HCT116 (cell line): ENCODE results near the gene C5orf46. TPM values are rescaled to one million over a fixed set of nuclear protein-coding genes. Genes with fewer than 3 reads are reported as not detected.

Experiments
- ATAC-seq: fragments of 200-7000 bp; cut with Tn5 transposase; 2 replicates; pipeline ENCODE4 v1.9.1; 2020; ENCODE audit warnings: mild to moderate bottlenecking, moderate library complexity
- BruUV-seq: library from RNA; stranded (reverse); fragments of 400-500 nt; replicated peaks from 2 replicates; lab custom pipeline; 2021; lab: Mats Ljungman, UMichigan
- CTCF ChIA-PET: fragments of 300-600 bp; sonication (Branson Sonifier 250); formaldehyde crosslinking; loops from one replicate; lab custom pipeline; 2021; ENCODE audit warnings: antibody characterized with exemption; lab: Charles Lee
- POLR2A ChIA-PET: fragments of 300-600, 350-600 bp; sonication (Branson Sonifier 250); formaldehyde crosslinking; loops from one replicate; lab custom pipeline; 2021; ENCODE audit warnings: antibody characterized with exemption; lab: Charles Lee
- RAD21 ChIA-PET, 2 experiments: fragments of 300-600 bp; sonication (Branson Sonifier 250); formaldehyde crosslinking; loops; one replicate each; lab custom pipeline; 2023; ENCODE audit warnings: low total read pairs in 2 of 2; ENCODE audit not compliant: uncharacterized antibody in 2 of 2, unreplicated experiment in 2 of 2, low non-redundant PET in 1 of 2; lab: Charles Lee
- DNase-seq: peaks from one replicate; pipeline ENCODE4 v3.0.0-alpha.2; 2010; ENCODE audit warnings: low read depth, low spot score
- H2AFZ ChIP-seq: fragments of 200-600 bp; shearing (Covaris generic), sonication (generic); 2 replicates; pipeline ENCODE4 v1.6.1; 2017; ENCODE audit warnings: low read depth, mixed run types, mixed read lengths, antibody characterized with exemption, low read length; ENCODE audit not compliant: poor library complexity, severe bottlenecking
- H3K27ac ChIP-seq: 2 replicates; pipeline ENCODE4 v1.5.1; 2012; ENCODE audit warnings: low read depth, low read length
- H3K27me3 ChIP-seq: fragments of 200-600 bp; sonication (generic); 2 replicates; pipeline ENCODE4 v1.6.1; 2016; ENCODE audit warnings: mixed run types, low read length, mixed read lengths; ENCODE audit not compliant: insufficient read depth
- H3K36me3 ChIP-seq, 2 experiments: fragments of 200-500 bp in 1 of 2; fragments of 200-600 bp in 1 of 2; sonication (Bioruptor generic) in 1 of 2; sonication (generic) in 1 of 2; 2 replicates each; pipeline versions ENCODE4 v1.5.1 to v1.6.1; 2014 to 2016; ENCODE audit warnings: low read length in 2 of 2, inconsistent platforms in 1 of 2, mixed read lengths in 1 of 2, mixed run types in 1 of 2; ENCODE audit not compliant: insufficient read depth in 2 of 2, control insufficient read depth in 1 of 2
- H3K4me1 ChIP-seq, 2 experiments: fragments of 200-600 bp in 1 of 2; sonication (generic) in 1 of 2; 2 replicates each; pipeline versions ENCODE4 v1.5.1 to v1.6.1; 2012 to 2017; ENCODE audit warnings: low read length in 2 of 2, inconsistent platforms in 1 of 2, mild to moderate bottlenecking in 1 of 2, mixed read lengths in 1 of 2, mixed run types in 1 of 2, moderate library complexity in 1 of 2; ENCODE audit not compliant: insufficient read depth in 2 of 2, control insufficient read depth in 1 of 2
- H3K4me2 ChIP-seq: fragments of 200-600 bp; sonication (generic); 2 replicates; pipeline ENCODE4 v1.6.1; 2017; ENCODE audit warnings: mixed run types, low read length, mixed read lengths
- H3K4me3 ChIP-seq, 2 experiments: fragments of 200-600 bp in 1 of 2; sonication (generic) in 1 of 2; replicated peaks in 1 of 2; 2 replicates each; pipeline ENCODE4 v1.5.1; 2011 to 2016; ENCODE audit warnings: low read length in 2 of 2, control low read depth in 1 of 2, low read depth in 1 of 2, mild to moderate bottlenecking in 1 of 2, mixed read lengths in 1 of 2, mixed run types in 1 of 2
- H3K79me2 ChIP-seq: fragments of 200-600 bp; sonication (generic); 2 replicates; pipeline ENCODE4 v1.6.1; 2017; ENCODE audit warnings: mild to moderate bottlenecking, mixed run types, low read length, moderate library complexity, mixed read lengths; ENCODE audit not compliant: insufficient read depth
- H3K9ac ChIP-seq: fragments of 200-600 bp; sonication (generic); 2 replicates; pipeline ENCODE4 v1.6.1; 2016; ENCODE audit warnings: low read length, mixed read lengths
- H3K9me2 ChIP-seq: fragments of 200-600 bp; sonication (generic), shearing (Covaris generic); 2 replicates; pipeline ENCODE4 v1.6.1; 2017; ENCODE audit warnings: mixed run types, mild to moderate bottlenecking, moderate library complexity; ENCODE audit not compliant: insufficient read depth
- H3K9me3 ChIP-seq, 2 experiments: fragments of 200-500 bp in 1 of 2; fragments of 200-600 bp in 1 of 2; sonication (Bioruptor generic) in 1 of 2; sonication (generic) in 1 of 2; 2 replicates each; pipeline ENCODE4 v1.6.1; 2014 to 2017; ENCODE audit warnings: low read length in 2 of 2, mixed read lengths in 2 of 2, inconsistent platforms in 1 of 2, low read depth in 1 of 2, mild to moderate bottlenecking in 1 of 2, mixed run types in 1 of 2, moderate library complexity in 1 of 2; ENCODE audit not compliant: control insufficient read depth in 1 of 2, insufficient read depth in 1 of 2
- H4K20me1 ChIP-seq: fragments of 200-600 bp; sonication (generic), shearing (Covaris generic); 2 replicates; pipeline ENCODE4 v1.6.1; 2017; ENCODE audit warnings: mixed run types, mild to moderate bottlenecking, moderate library complexity; ENCODE audit not compliant: insufficient read depth
- CBX3 ChIP-seq: IDR thresholded peaks from 2 replicates; pipeline ENCODE4 v1.6.1; 2012; ENCODE audit warnings: low read depth
- CEBPB ChIP-seq: IDR thresholded peaks from 2 replicates; pipeline ENCODE4 v1.6.1; 2012; ENCODE audit warnings: low read depth
- EGR1 ChIP-seq: IDR thresholded peaks from 2 replicates; pipeline ENCODE4 v1.6.1; 2012; ENCODE audit warnings: low read depth
- ELF1 ChIP-seq: IDR thresholded peaks from 2 replicates; pipeline ENCODE4 v1.6.1; 2012; ENCODE audit warnings: low read depth, borderline replicate concordance
- EZH2 ChIP-seq: fragments of 200-600 bp; sonication (generic); IDR thresholded peaks from 2 replicates; pipeline ENCODE4 v1.6.1; 2017; ENCODE audit warnings: antibody characterized with exemption, mixed run types
- EZH2phosphoT487 ChIP-seq: fragments of 200-600 bp; IDR thresholded peaks from 2 replicates; pipeline ENCODE4 v1.6.1; 2018; ENCODE audit warnings: antibody characterized with exemption, borderline replicate concordance
- FOSL1 ChIP-seq: IDR thresholded peaks from 2 replicates; pipeline ENCODE4 v1.6.1; 2012; ENCODE audit warnings: low read depth
- POLR2A ChIP-seq: IDR thresholded peaks from 2 replicates; pipeline ENCODE4 v1.7.0; 2011; ENCODE audit warnings: borderline replicate concordance; ENCODE audit not compliant: insufficient read depth, insufficient read length; ENCODE audit errors: extremely low read depth
- POLR2AphosphoS5 ChIP-seq: IDR thresholded peaks from 2 replicates; pipeline ENCODE4 v1.6.1; 2011; ENCODE audit warnings: mild to moderate bottlenecking, low read depth, low read length, moderate library complexity
- SIN3A ChIP-seq: IDR thresholded peaks from 2 replicates; pipeline ENCODE4 v1.6.1; 2012; ENCODE audit warnings: low read depth
- SP1 ChIP-seq: IDR thresholded peaks from 2 replicates; pipeline ENCODE4 v1.6.1; 2012; ENCODE audit warnings: low read depth
- SRF ChIP-seq: IDR thresholded peaks from 2 replicates; pipeline ENCODE4 v1.6.1; 2012; ENCODE audit warnings: low read depth
- TCF7L2 ChIP-seq: IDR thresholded peaks from 2 replicates; pipeline ENCODE4 v1.7.0; 2011; ENCODE audit warnings: borderline replicate concordance, inconsistent platforms; ENCODE audit not compliant: insufficient read depth, insufficient read length; ENCODE audit errors: extremely low read depth
- YY1 ChIP-seq: IDR thresholded peaks from 2 replicates; pipeline ENCODE4 v1.6.1; 2011; ENCODE audit warnings: low read length, low read depth, moderate library complexity, mild to moderate bottlenecking; ENCODE audit not compliant: insufficient replicate concordance; ENCODE audit errors: extremely low read depth
- ZFX ChIP-seq: fragments of 450-650 bp; IDR thresholded peaks from 2 replicates; pipeline ENCODE4 v1.6.1; 2017
- ZNF274 ChIP-seq: fragments of 200-500 bp; sonication (Bioruptor generic); IDR thresholded peaks from 2 replicates; pipeline ENCODE4 v1.6.1; 2014; ENCODE audit warnings: mild to moderate bottlenecking, low read depth, low read length, inconsistent platforms
- intact Hi-C: fragments of 100-400 bp; cut with micrococcal nuclease; formaldehyde crosslinking; loops from 2 replicates; pipeline ENCODE4 v1.10.0; 2022
- total RNA-seq: library from RNA; stranded (reverse); gene quantifications from one replicate; pipeline ENCODE4 v1.2.1, GENCODE V29; 2021; ENCODE audit not compliant: unreplicated experiment
- TF ChIP-seq, protein P1 (sequence below): IDR thresholded peaks from 2 replicates; pipeline ENCODE4 v1.6.1; 2011; ENCODE audit warnings: mild to moderate bottlenecking, low read length, moderate library complexity; ENCODE audit not compliant: insufficient replicate concordance; ENCODE audit errors: extremely low read depth
- TF ChIP-seq, protein P2 (sequence below), 3 experiments: fragments of 200-600 bp in 1 of 3; sonication (generic) in 1 of 3; IDR thresholded peaks in 2 of 3; conservative IDR thresholded peaks in 1 of 3; 2 replicates each; pipeline ENCODE4 v1.5.1; 2012 to 2017; ENCODE audit warnings: low read depth in 2 of 3, low read length in 2 of 3, antibody characterized with exemption in 1 of 3, borderline replicate concordance in 1 of 3, control low read depth in 1 of 3, mild to moderate bottlenecking in 1 of 3, mixed read lengths in 1 of 3, mixed run types in 1 of 3, moderate library complexity in 1 of 3; ENCODE audit not compliant: insufficient read depth in 1 of 3
- TF ChIP-seq, protein P3 (sequence below): IDR thresholded peaks from 2 replicates; pipeline ENCODE4 v1.6.1; 2012

C5orf46 gene
- total RNA-seq, 1 experiment from 2014 or later, result not detected

- ATAC-seq, result no peak
- BruUV-seq, result no TSS peak
- no peaks in the 10 kb centered on the region for H3K36me3 ChIP-seq
- ChIA-PET POLR2A (no interaction called here), CTCF (interaction anchor here (1.5 to 4.0 kb wide), 3 partner anchors 77 to 874 kb away, joined by 4 to 34 read pairs (median 12); no protein-coding TSS in a partner anchor), RAD21 (no interaction called here)
- DNase-seq, result no peak
- no peak overlapping the region for H3K4me2 ChIP-seq
- no peaks in the 10 kb centered on the region for H4K20me1 ChIP-seq
- no peaks in the 10 kb centered on the region for H3K79me2 ChIP-seq
- no peak overlapping the region for H3K4me3 ChIP-seq
- no peaks in the 10 kb centered on the region for H3K9me2 ChIP-seq
- TF ChIP-seq POLR2A (no peak), SIN3A (no peak), TCF7L2 (no peak), ZNF274 (no peak), ZFX (no peak), EZH2 (no peak), EGR1 (no peak), EZH2phosphoT487 (no peak), FOSL1 (no peak), SP1 (no peak), CEBPB (no peak), SRF (no peak), ELF1 (no peak), CBX3 (no peak), YY1 (no peak), POLR2AphosphoS5 (no peak)
- TF ChIP-seq, protein P1, sequence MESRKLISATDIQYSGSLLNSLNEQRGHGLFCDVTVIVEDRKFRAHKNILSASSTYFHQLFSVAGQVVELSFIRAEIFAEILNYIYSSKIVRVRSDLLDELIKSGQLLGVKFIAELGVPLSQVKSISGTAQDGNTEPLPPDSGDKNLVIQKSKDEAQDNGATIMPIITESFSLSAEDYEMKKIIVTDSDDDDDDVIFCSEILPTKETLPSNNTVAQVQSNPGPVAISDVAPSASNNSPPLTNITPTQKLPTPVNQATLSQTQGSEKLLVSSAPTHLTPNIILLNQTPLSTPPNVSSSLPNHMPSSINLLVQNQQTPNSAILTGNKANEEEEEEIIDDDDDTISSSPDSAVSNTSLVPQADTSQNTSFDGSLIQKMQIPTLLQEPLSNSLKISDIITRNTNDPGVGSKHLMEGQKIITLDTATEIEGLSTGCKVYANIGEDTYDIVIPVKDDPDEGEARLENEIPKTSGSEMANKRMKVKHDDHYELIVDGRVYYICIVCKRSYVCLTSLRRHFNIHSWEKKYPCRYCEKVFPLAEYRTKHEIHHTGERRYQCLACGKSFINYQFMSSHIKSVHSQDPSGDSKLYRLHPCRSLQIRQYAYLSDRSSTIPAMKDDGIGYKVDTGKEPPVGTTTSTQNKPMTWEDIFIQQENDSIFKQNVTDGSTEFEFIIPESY, result no peak
- TF ChIP-seq, protein P2, sequence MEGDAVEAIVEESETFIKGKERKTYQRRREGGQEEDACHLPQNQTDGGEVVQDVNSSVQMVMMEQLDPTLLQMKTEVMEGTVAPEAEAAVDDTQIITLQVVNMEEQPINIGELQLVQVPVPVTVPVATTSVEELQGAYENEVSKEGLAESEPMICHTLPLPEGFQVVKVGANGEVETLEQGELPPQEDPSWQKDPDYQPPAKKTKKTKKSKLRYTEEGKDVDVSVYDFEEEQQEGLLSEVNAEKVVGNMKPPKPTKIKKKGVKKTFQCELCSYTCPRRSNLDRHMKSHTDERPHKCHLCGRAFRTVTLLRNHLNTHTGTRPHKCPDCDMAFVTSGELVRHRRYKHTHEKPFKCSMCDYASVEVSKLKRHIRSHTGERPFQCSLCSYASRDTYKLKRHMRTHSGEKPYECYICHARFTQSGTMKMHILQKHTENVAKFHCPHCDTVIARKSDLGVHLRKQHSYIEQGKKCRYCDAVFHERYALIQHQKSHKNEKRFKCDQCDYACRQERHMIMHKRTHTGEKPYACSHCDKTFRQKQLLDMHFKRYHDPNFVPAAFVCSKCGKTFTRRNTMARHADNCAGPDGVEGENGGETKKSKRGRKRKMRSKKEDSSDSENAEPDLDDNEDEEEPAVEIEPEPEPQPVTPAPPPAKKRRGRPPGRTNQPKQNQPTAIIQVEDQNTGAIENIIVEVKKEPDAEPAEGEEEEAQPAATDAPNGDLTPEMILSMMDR (IDR thresholded peaks at IDR 0.05 in 2 of 3, conservative IDR thresholded peaks at IDR 0.05 in 1 of 3; ENCODE audit: borderline replicate concordance in 1 of 3, insufficient read depth in 1 of 3, low read depth in 2 of 3, low read length in 2 of 3), result no peak
- TF ChIP-seq, protein P3, sequence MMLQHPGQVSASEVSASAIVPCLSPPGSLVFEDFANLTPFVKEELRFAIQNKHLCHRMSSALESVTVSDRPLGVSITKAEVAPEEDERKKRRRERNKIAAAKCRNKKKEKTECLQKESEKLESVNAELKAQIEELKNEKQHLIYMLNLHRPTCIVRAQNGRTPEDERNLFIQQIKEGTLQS, result no peak
- H3K9ac ChIP-seq, result no peak overlapping the region
- intact Hi-C loops, result loop anchor here (1.0 to 5.0 kb wide), 2 partner anchors 78 to 250 kb away; no protein-coding TSS in a partner anchor
- no peaks in the 10 kb centered on the region for H3K4me1 ChIP-seq
- no peaks in the 10 kb centered on the region for H3K9me3 ChIP-seq
- no peak overlapping the region for H2AFZ ChIP-seq
- peaks cover 5% of the 10 kb centered on the region; the same call in 1 of the 2 replicates for H3K27me3 ChIP-seq
- H3K27ac ChIP-seq, result no peak overlapping the region
Measured at GRCh38 chr5:147856801-147857200, 49.5 kb downstream of the C5orf46 start.
